Measurements from ENCODE around the gene LOX. TPM values are rescaled to one million over a fixed set of nuclear protein-coding genes. Genes with fewer than 3 reads are reported as not detected.

The LOX gene
- total RNA-seq, 1 donor from 2014 or later = 0.27 TPM

GRCh38 chr5:122089096-122090013 lies 11.3 kb upstream of the LOX start:
- no peak for DNase-seq
- H3K4me3 Mint-ChIP-seq (ENCODE audit: unreplicated experiment) = no peak overlapping the region
- no peak for TF ChIP-seq CTCF (IDR thresholded peaks at IDR 0.05; ENCODE audit: partially characterized antibody, unreplicated experiment)
- H3K9me3 Mint-ChIP-seq (ENCODE audit: unreplicated experiment) = no peaks in the 10 kb centered on the region
- H3K27ac Mint-ChIP-seq (ENCODE audit: unreplicated experiment) = no peak overlapping the region
- H3K27me3 Mint-ChIP-seq (ENCODE audit: unreplicated experiment) = peaks cover 2% of the 10 kb centered on the region
- no peaks in the 10 kb centered on the region for H3K36me3 Mint-ChIP-seq (ENCODE audit: unreplicated experiment)
- H3K4me1 Mint-ChIP-seq (ENCODE audit: low read depth, unreplicated experiment) = peaks cover 2% of the 10 kb centered on the region

- TF ChIP-seq CTCF (IDR thresholded peaks at IDR 0.05; ENCODE audit: partially characterized antibody, unreplicated experiment) = no peak
- Mint-ChIP-seq H3K4me3 (ENCODE audit: unreplicated experiment) (no peak overlapping the region), H3K27me3 (ENCODE audit: unreplicated experiment) (peaks cover 2% of the 10 kb centered on the region), H3K27ac (ENCODE audit: unreplicated experiment) (no peak overlapping the region), H3K9me3 (ENCODE audit: unreplicated experiment) (no peaks in the 10 kb centered on the region), H3K4me1 (ENCODE audit: low read depth, unreplicated experiment) (no peaks in the 10 kb centered on the region), H3K36me3 (ENCODE audit: unreplicated experiment) (no peaks in the 10 kb centered on the region)
- DNase-seq = no peak
Observed at GRCh38 chr5:122085041-122085440, 7.0 kb upstream of the LOX start.

- no peaks in the 10 kb centered on the region for H3K36me3 Mint-ChIP-seq (ENCODE audit: unreplicated experiment)
- no peaks in the 10 kb centered on the region for H3K4me1 Mint-ChIP-seq (ENCODE audit: low read depth, unreplicated experiment)
- H3K27me3 Mint-ChIP-seq (ENCODE audit: unreplicated experiment) = no peaks in the 10 kb centered on the region
- no peak for TF ChIP-seq CTCF (IDR thresholded peaks at IDR 0.05; ENCODE audit: partially characterized antibody, unreplicated experiment)
- no peaks in the 10 kb centered on the region for H3K9me3 Mint-ChIP-seq (ENCODE audit: unreplicated experiment)
- DNase-seq = no peak
- H3K4me3 Mint-ChIP-seq (ENCODE audit: unreplicated experiment) = no peak overlapping the region
- H3K27ac Mint-ChIP-seq (ENCODE audit: unreplicated experiment) = no peak overlapping the region
Observed at GRCh38 chr5:122083535-122083934, 5.5 kb upstream of the LOX start.

DNA sequence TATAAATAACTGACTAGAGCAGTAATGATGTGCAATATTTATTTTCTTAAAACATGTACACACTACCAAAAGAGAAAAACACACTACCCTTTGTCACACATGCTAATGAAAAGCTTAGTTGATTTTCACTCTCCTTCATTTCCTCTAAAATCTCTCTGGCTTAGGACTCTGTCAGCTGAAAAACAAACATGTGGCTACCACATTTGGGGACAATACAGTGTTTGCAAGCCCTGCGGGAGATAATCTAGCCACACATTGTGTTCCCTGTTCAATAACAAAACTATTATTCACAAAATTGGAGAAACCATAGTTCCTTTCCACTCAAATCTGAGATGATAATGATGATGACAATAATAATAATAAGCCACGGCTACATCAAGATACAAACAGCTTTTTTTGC lies 3.5 kb upstream of the LOX start:
- H3K27ac Mint-ChIP-seq (ENCODE audit: unreplicated experiment) = no peak overlapping the region
- H3K9me3 Mint-ChIP-seq (ENCODE audit: unreplicated experiment) = peaks cover 4% of the 10 kb centered on the region
- no peak overlapping the region for H3K4me3 Mint-ChIP-seq (ENCODE audit: unreplicated experiment)
- no peak for DNase-seq
- H3K36me3 Mint-ChIP-seq (ENCODE audit: unreplicated experiment) = no peaks in the 10 kb centered on the region
- no peak for TF ChIP-seq CTCF (IDR thresholded peaks at IDR 0.05; ENCODE audit: partially characterized antibody, unreplicated experiment)
- H3K27me3 Mint-ChIP-seq (ENCODE audit: unreplicated experiment) = peaks cover 4% of the 10 kb centered on the region
- no peaks in the 10 kb centered on the region for H3K4me1 Mint-ChIP-seq (ENCODE audit: low read depth, unreplicated experiment)
